Naive thymus-derived CD4-positive, alpha-beta T cell (primary cell): ENCODE data around the gene ALDH1B1. TPM values are rescaled to one million over a fixed set of nuclear protein-coding genes. Genes with fewer than 3 reads are reported as not detected.

ENCODE experiments used
- ATAC-seq: fragments of 150-1000 bp; cut with Tn5 transposase; 2 replicates; pipeline ENCODE4 v1.10.0; 2021; ENCODE audit warnings: mild to moderate bottlenecking, moderate library complexity
- CTCF ChIA-PET: fragments of 350-600 bp; sonication (Branson Sonifier 250); formaldehyde crosslinking; loops from one replicate; lab custom pipeline; 2021; ENCODE audit warnings: antibody characterized with exemption; lab: Charles Lee
- POLR2A ChIA-PET: fragments of 350-600 bp; sonication (Branson Sonifier 250); formaldehyde crosslinking; loops from one replicate; lab custom pipeline; 2021; ENCODE audit warnings: antibody characterized with exemption, inconsistent platforms; lab: Charles Lee
- DNase-seq, 9 donors: peaks; one replicate each; pipeline versions ENCODE4 v3.0.0 to v3.0.0-alpha.2; 2020 to 2022; ENCODE audit warnings: mixed read lengths in 1 of 9
- H3K27ac ChIP-seq: one replicate; pipeline ENCODE4 v1.7.0; 2013; ENCODE audit warnings: mild to moderate bottlenecking, low read depth, low read length, moderate library complexity
- H3K27me3 ChIP-seq, 2 donors: one replicate each; pipeline ENCODE4 v1.7.0; 2013; ENCODE audit warnings: low read length in 2 of 2, mild to moderate bottlenecking in 2 of 2, moderate library complexity in 2 of 2; ENCODE audit not compliant: control insufficient read depth in 2 of 2, insufficient read depth in 2 of 2
- H3K36me3 ChIP-seq, 3 experiments: 1 replicate in 2 of 3; 2 replicates in 1 of 3; pipeline ENCODE4 v1.7.0; 2013; ENCODE audit warnings: low read length in 3 of 3, mild to moderate bottlenecking in 3 of 3, moderate library complexity in 1 of 3; ENCODE audit not compliant: insufficient read depth in 3 of 3, control insufficient read depth in 2 of 3
- H3K4me1 ChIP-seq, 2 donors: one replicate each; pipeline ENCODE4 v1.7.0; 2013; ENCODE audit warnings: low read length in 2 of 2, mild to moderate bottlenecking in 2 of 2, moderate library complexity in 1 of 2; ENCODE audit not compliant: control insufficient read depth in 2 of 2, insufficient read depth in 2 of 2
- H3K4me3 ChIP-seq: 2 replicates; pipeline ENCODE4 v1.7.0; 2013; ENCODE audit warnings: mild to moderate bottlenecking, low read length
- H3K9me3 ChIP-seq, 3 experiments: 1 replicate in 2 of 3; 2 replicates in 1 of 3; pipeline ENCODE4 v1.7.0; 2013; ENCODE audit warnings: low read length in 3 of 3; ENCODE audit not compliant: control insufficient read depth in 2 of 3
- H3K27ac Mint-ChIP-seq, 9 donors: one replicate each; pipeline ENCODE4 v1.8.0; 2020 to 2022; ENCODE audit warnings: mixed read lengths in 9 of 9, mild to moderate bottlenecking in 8 of 9, moderate library complexity in 5 of 9, inconsistent platforms in 2 of 9
- H3K27me3 Mint-ChIP-seq, 5 donors: one replicate each; pipeline ENCODE4 v1.8.0; 2021 to 2022; ENCODE audit warnings: mixed read lengths in 5 of 5, mild to moderate bottlenecking in 1 of 5
- H3K36me3 Mint-ChIP-seq, 5 donors: one replicate each; pipeline ENCODE4 v1.8.0; 2020 to 2022; ENCODE audit warnings: mixed read lengths in 5 of 5, mild to moderate bottlenecking in 3 of 5, inconsistent platforms in 1 of 5
- H3K4me1 Mint-ChIP-seq, 7 donors: one replicate each; pipeline ENCODE4 v1.8.0; 2020 to 2022; ENCODE audit warnings: mixed read lengths in 7 of 7, mild to moderate bottlenecking in 3 of 7, inconsistent platforms in 1 of 7
- H3K4me3 Mint-ChIP-seq, 10 donors: one replicate each; pipeline ENCODE4 v1.8.0; 2020 to 2022; ENCODE audit warnings: mild to moderate bottlenecking in 10 of 10, mixed read lengths in 10 of 10, moderate library complexity in 6 of 10, inconsistent platforms in 2 of 10
- H3K9me3 Mint-ChIP-seq, 11 donors: one replicate each; pipeline ENCODE4 v1.8.0; 2020 to 2022; ENCODE audit warnings: mixed read lengths in 11 of 11, mild to moderate bottlenecking in 4 of 11, inconsistent platforms in 1 of 11, moderate library complexity in 1 of 11
- intact Hi-C, 2 donors: fragments of 100-400 bp; cut with micrococcal nuclease; formaldehyde crosslinking; loops; one replicate each; pipeline ENCODE4 v1.15.1; 2023
- polyA plus RNA-seq, 2 donors: library from polyadenylated mRNA; unstranded; fragments of 300-500 nt; fragmentation: Illumina TruSeq; gene quantifications; one replicate each; pipeline ENCODE4 v1.2.3, GENCODE V29; 2021
- total RNA-seq, 6 experiments: library from RNA in 5 of 6; stranded (reverse) in 5 of 6; gene quantifications; 1 replicate in 5 of 6; 2 replicates in 1 of 6; pipeline ENCODE4 v1.2.3 and lab custom pipeline; 2021 to 2026

The ALDH1B1 gene
- total and polyA plus RNA-seq, 7 experiments from 2014 or later: 1.9 to 13.4 (median 4.6) TPM

GRCh38 chr9:38390442-38390841, 2.1 kb upstream of the ALDH1B1 start:
- H3K27me3 ChIP-seq: no peaks in the 10 kb centered on the region
- Mint-ChIP-seq H3K9me3 (peaks cover 0 to 2% (median 0%) of the 10 kb centered on the region in 11 donors), H3K4me1 (peaks cover 12 to 26% (median 17%) of the 10 kb centered on the region in 7 donors), H3K27ac (no peak overlapping the region), H3K36me3 (peaks cover 0 to 5% (median 3%) of the 10 kb centered on the region in 5 donors), H3K27me3 (peaks cover 0 to 26% (median 0%) of the 10 kb centered on the region in 5 donors), H3K4me3 (no peak overlapping the region)
- ATAC-seq: no peak
- ChIA-PET CTCF (no interaction called here), POLR2A (no interaction called here)
- H3K4me3 ChIP-seq: no peak overlapping the region
- no peak for DNase-seq
- H3K36me3 ChIP-seq: peaks cover 0 to 5% (median 0%) of the 10 kb centered on the region in 3 experiments
- H3K4me1 ChIP-seq: peaks cover 7% of the 10 kb centered on the region in 2 donors
- no peaks in the 10 kb centered on the region for H3K9me3 ChIP-seq
- no peak overlapping the region for H3K27ac ChIP-seq
- intact Hi-C loops: loop anchor here (10.0 kb wide), 2 partner anchors 56 to 326 kb away; partner anchors contain the start of gene SHB (in 1 of the 2)

- H3K4me3 Mint-ChIP-seq: peak overlapping the region; percentile 24 to 96 (median 56)
- H3K9me3 ChIP-seq: no peaks in the 10 kb centered on the region
- no peaks in the 10 kb centered on the region for H3K27me3 ChIP-seq
- ATAC-seq (no peak), DNase-seq (no peak)
- ChIA-PET CTCF (no interaction called here), POLR2A (no interaction called here)
- peaks cover 7% of the 10 kb centered on the region in 2 donors for H3K4me1 ChIP-seq
- H3K36me3 Mint-ChIP-seq: peaks cover 0 to 9% (median 4%) of the 10 kb centered on the region in 5 donors
- no peak overlapping the region for H3K27ac ChIP-seq
- H3K4me1 Mint-ChIP-seq: peaks cover 12 to 26% (median 17%) of the 10 kb centered on the region in 7 donors
- H3K36me3 ChIP-seq: peaks cover 0 to 8% (median 0%) of the 10 kb centered on the region in 3 experiments
- peak overlapping the region in 1 of 9 donors; percentile 18 for H3K27ac Mint-ChIP-seq
- H3K9me3 Mint-ChIP-seq: peaks cover 0 to 2% (median 0%) of the 10 kb centered on the region in 11 donors
- intact Hi-C loops: loop anchor here (10.0 kb wide), 2 partner anchors 56 to 326 kb away; partner anchors contain the start of gene SHB (in 1 of the 2)
- peaks cover 0 to 26% (median 0%) of the 10 kb centered on the region in 5 donors for H3K27me3 Mint-ChIP-seq
- no peak overlapping the region for H3K4me3 ChIP-seq
These were observed 1.7 kb upstream of the ALDH1B1 start for GRCh38 chr9:38390851-38391250.

DNA sequence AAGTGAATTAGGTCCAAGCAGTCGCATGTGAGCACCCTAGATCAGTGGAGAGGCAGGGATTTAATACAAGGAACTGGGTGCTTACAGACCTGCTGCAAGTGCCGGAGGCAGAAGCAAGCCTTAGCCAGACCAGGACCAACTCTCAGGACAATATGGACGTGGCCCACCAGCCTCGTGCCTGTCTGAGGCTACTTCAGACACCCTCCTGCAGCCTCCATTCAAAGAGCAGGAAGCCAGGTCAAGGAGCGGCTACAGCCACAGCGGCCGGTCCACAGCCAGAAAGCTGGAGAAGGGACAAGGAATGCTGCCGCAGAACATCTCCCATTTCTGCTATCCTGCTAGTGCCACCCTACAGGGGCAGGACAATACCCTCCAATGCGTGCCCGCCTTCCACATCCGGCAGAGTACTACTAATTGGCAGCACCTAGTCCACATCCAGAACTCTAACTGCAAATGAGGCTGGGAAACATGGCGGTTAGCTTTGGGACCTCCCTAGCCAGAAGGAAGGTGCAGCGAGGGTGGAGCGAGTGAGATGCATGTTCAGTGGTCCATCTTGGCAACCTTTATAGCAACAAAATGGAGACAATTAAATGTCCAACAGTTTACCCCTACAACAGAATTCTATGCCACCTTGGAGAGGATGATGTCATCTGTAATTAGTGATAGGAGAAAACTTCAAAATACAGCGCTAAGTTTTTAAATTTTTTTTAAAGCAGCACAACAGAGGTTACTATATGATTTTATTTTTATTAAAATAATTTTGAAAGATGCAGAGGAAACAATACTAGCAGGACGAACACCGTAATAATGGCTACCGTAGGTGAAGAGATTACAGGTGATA, 1.0 kb upstream of the ALDH1B1 start:
- H3K4me3 Mint-ChIP-seq: peak overlapping the region; percentile 85 to 98 (median 93)
- ATAC-seq: no peak
- ChIA-PET CTCF (no interaction called here), POLR2A (no interaction called here)
- Histone ChIP-seq H3K27me3 (no peaks in the 10 kb centered on the region), H3K4me1 (peaks cover 7% of the 10 kb centered on the region in 2 donors), H3K36me3 (peaks cover 0 to 14% (median 3%) of the 10 kb centered on the region in 3 experiments), H3K27ac (no peak overlapping the region), H3K4me3 (peak overlapping the region; percentile 80), H3K9me3 (no peaks in the 10 kb centered on the region)
- peaks cover 2 to 12% (median 7%) of the 10 kb centered on the region in 5 donors for H3K36me3 Mint-ChIP-seq
- peaks cover 0 to 26% (median 0%) of the 10 kb centered on the region in 5 donors for H3K27me3 Mint-ChIP-seq
- peaks cover 0 to 2% (median 0%) of the 10 kb centered on the region in 11 donors for H3K9me3 Mint-ChIP-seq
- peak overlapping the region in 6 of 9 donors; percentile 6 to 90 (median 40) for H3K27ac Mint-ChIP-seq
- intact Hi-C loops: loop anchor here (2.0 to 10.0 kb wide), 4 partner anchors 57 to 487 kb away; partner anchors contain the start of genes SHB (in 1 of the 2) and SLC25A51 (in 1 of the 2)
- DNase-seq: no peak
- peaks cover 12 to 26% (median 17%) of the 10 kb centered on the region in 7 donors for H3K4me1 Mint-ChIP-seq

DNA sequence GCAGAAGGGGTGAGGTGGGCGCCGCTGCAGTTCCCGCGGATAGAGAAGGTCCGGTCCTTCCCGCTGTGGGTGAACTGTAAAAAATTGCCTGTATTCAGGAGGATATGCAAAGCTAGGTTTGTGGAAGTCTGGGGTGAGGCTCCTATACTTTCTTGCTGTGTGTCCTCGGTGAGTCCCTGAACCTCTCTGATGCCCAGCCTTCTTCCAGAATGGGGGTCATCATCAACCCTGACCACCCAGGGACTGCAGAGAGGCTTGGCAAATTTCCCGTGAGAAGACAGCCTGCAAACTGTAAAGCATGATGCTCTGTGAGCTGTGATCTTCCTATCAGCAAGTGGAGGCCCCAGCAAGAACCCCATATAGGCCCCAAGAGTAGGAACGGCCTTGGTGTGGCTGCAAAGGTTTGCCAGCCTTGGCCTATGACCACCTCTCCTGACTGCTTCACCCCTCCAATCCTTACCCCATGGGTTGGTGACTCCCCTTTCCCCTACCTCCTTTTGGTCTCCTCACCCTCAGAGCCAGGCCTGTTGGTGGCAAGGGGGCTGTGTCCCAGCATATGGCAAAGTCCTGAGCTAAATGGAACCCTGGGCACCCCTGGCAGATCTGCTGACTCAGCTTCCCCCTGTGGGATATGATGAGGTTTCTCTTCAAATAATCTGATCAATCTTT, 760 bp downstream of the ALDH1B1 start:
- peaks cover 0 to 24% (median 3%) of the 10 kb centered on the region in 3 experiments for H3K36me3 ChIP-seq
- Mint-ChIP-seq H3K9me3 (peaks cover 0 to 15% (median 0%) of the 10 kb centered on the region in 11 donors), H3K4me3 (peak overlapping the region; percentile 85 to 98 (median 93)), H3K36me3 (peaks cover 7 to 29% (median 19%) of the 10 kb centered on the region in 5 donors), H3K4me1 (peaks cover 12 to 26% (median 17%) of the 10 kb centered on the region in 7 donors), H3K27ac (peak overlapping the region; percentile 57 to 91 (median 85)), H3K27me3 (peaks cover 0 to 21% (median 0%) of the 10 kb centered on the region in 5 donors)
- H3K4me3 ChIP-seq: peak overlapping the region; percentile 80
- peaks cover 7% of the 10 kb centered on the region in 2 donors for H3K4me1 ChIP-seq
- peak overlapping the region; percentile 59 for H3K27ac ChIP-seq
- ChIA-PET CTCF (interaction anchor here (0.7 kb wide), 1 partner anchor 20 kb away, joined by 3 read pairs; no protein-coding TSS in a partner anchor), POLR2A (no interaction called here)
- H3K9me3 ChIP-seq: no peaks in the 10 kb centered on the region
- peak in 5 of 9 donors; percentile 4 to 25 (median 5) for DNase-seq
- intact Hi-C loops: loop anchor here (2.0 to 10.0 kb wide), 4 partner anchors 58 to 488 kb away; partner anchors contain the start of genes SHB (in 1 of the 2) and SLC25A51 (in 1 of the 2)
- ATAC-seq: no peak
- no peaks in the 10 kb centered on the region for H3K27me3 ChIP-seq

DNA sequence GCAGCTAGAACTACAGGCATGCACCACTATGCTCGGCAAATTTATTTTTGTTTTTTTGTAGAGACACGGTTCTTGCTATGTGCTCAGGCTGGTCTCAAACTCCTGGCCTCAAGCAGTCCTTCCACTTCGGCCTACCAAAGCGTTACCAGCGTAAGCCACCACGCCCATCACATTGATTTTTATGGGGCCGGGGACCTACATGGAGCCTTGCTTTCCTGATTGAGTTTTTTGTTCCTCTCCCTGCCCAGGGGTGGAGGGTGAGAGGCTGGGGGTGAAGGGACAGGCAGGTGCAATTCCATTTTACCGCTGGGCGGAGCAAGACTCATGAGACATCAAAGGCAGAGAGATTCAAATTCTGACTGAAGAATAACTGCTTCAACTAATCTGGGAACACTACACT, 1.9 kb downstream of the ALDH1B1 start:
- Mint-ChIP-seq H3K4me1 (peaks cover 12 to 26% (median 17%) of the 10 kb centered on the region in 7 donors), H3K9me3 (peaks cover 0 to 15% (median 0%) of the 10 kb centered on the region in 11 donors), H3K27ac (no peak overlapping the region), H3K36me3 (peaks cover 7 to 39% (median 19%) of the 10 kb centered on the region in 5 donors), H3K27me3 (peaks cover 0 to 16% (median 0%) of the 10 kb centered on the region in 5 donors), H3K4me3 (peak overlapping the region in 3 of 10 donors; percentile 37 to 96 (median 44))
- H3K36me3 ChIP-seq: peaks cover 0 to 24% (median 3%) of the 10 kb centered on the region in 3 experiments
- ATAC-seq: no peak
- ChIA-PET CTCF (no interaction called here), POLR2A (no interaction called here)
- peaks cover 7% of the 10 kb centered on the region in 2 donors for H3K4me1 ChIP-seq
- H3K9me3 ChIP-seq: no peaks in the 10 kb centered on the region
- H3K4me3 ChIP-seq: no peak overlapping the region
- intact Hi-C loops: loop anchor here (10.0 kb wide), 2 partner anchors 60 to 330 kb away; partner anchors contain the start of gene SHB (in 1 of the 2)
- no peaks in the 10 kb centered on the region for H3K27me3 ChIP-seq
- H3K27ac ChIP-seq: no peak overlapping the region
- DNase-seq: no peak
